GDM1 (cell line): ENCODE results near the gene GOLGA6A.

Source experiments
- DNase-seq: peaks from one replicate; lab custom pipeline; 2025; lab: John Stamatoyannopoulos, UW

The GOLGA6A gene

DNA sequence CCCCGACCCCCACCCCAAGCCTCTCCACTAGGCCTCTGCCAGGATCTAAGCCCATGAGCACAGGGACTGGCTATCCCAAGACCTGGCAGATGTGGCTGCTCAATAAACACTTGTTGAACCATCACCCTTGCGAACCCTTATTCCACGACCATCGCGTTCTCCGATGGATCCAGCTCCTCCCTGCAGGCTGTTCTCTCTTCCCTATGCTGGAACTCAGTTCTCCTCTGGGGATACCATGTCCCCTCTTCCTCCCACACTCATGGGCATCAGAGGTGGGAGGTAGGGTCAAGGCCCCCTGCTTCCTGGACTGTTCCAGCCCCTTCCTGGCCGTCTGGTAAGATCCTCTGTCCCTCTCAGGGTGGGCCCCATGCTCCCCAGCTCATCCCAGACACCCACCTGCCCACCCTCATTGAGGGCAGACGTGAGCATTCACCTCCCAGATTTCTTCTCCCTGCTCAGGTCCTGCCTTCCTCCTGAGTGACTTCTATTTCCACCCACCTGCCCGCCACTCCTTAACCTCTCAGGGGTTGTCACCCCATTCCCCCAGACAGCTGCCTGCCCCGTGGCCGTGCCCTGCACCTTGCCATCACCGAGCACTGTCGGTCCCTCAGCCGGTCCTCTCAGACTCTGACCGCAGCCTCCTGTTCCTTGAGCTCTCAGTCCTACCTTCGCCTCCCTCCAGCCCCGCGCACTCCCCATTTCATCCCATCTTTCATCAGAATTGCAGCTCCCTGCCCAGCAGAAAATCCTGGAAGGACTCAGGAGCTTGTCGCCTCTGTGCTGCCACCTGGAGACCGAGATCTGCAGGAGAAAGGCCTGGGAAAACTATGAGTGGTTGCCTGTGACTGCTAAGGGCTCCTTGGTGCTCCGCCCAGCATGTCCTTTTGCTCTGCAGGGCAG lies 45.8 kb downstream of the GOLGA6A start:
- no peak for DNase-seq

GRCh38 chr15:74035121-74036017 lies 47.0 kb downstream of the GOLGA6A start:
- no peak for DNase-seq

GRCh38 chr15:74034206-74034755 lies 48.1 kb downstream of the GOLGA6A start:
- DNase-seq: no peak

DNA sequence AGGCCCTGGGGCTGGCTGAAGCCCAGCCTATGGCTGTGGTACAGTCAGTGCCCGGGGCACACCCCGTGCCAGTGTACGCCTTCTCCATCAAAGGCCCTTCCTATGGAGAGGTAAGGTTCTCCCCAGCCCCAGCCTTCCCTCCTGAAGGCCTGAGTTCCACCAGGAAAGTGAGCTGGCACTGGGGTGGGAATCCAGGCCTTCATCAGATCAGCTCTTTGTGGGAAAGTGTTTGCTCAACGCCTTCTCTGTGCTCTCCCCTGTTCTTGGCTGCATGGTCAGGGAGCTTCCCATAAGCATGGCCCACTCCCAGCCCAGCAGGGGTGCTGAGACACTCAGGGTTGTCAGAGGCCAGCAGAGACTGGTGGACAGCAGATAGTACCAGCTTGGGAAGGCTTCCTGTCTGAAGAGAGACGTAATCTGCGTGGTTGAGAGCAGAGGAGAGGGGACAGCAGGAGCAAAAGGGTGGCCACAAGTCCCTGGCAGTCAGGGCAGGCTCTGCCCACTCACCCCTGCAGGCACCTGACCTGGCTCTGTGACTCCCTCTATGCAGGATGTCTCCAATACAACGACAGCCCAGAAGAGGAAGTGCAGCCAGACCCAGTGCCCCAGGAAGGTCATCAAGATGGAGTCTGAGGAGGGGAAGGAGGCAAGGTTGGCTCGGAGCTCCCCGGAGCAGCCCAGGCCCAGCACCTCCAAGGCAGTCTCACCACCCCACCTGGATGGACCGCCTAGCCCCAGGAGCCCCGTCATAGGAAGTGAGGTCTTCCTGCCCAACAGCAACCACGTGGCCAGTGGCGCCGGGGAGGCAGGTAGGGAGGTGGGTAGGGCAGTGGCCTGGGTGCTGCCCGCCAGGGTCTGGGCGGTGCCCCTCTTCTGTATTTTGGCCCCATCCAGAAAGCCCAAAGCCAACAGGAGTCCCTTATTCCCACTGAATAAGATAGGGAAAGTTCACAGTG lies 49.5 kb downstream of the GOLGA6A start:
- DNase-seq: no peak

DNA sequence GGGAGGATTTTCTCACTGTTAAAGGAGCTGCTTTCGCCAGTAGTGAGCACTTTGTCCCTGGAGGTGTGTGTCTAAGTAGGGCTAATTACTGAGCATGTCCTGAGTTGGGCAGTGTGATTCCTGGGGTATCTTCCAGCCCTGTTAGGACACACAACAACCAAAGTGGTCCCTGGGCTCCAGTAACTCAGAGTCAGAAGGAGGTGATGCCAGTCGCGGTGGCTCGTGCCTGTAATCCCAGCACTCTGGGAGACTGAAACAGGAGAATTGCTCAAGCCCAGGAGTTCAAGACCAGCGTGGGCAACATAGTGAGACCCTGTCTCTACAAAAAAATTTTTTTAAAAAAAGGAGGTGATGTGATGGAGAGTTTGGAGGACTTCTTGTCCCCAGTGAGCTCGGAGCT lies 50.3 kb downstream of the GOLGA6A start:
- no peak for DNase-seq

DNA sequence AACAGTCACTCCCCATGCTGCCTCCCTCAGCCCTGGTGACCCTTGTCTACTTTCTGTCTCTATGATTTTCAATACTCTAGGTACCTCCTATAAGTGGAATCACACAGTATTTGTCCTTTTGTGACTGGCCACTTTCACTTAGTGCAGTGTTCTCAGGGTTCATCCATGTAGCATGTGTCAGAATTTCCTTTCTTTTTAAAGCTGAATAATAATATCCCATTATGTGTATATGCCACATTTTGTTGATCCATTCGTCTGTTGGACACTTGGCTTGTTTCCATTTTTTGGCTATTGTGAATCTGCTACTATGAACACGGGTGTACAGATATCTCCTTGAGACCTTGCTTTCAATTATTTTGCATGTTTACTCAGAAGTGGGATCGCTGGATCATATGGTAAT lies 53.7 kb downstream of the GOLGA6A start:
- DNase-seq: no peak

GRCh38 chr15:74027688-74028087 lies 54.7 kb downstream of the GOLGA6A start:
- DNase-seq: no peak

GRCh38 chr15:74025436-74025835 lies 56.9 kb downstream of the GOLGA6A start:
- no peak for DNase-seq

- no peak for DNase-seq
These were observed 57.7 kb downstream of the GOLGA6A start for GRCh38 chr15:74024687-74025086.

GRCh38 chr15:74022706-74023470 lies 59.5 kb downstream of the GOLGA6A start:
- no peak for DNase-seq
